NCI-H82 treated with DMSO at 0.1 percent for 48 hours (cell line): ENCODE data around the gene SPRY1.

ENCODE experiments used
- DNase-seq: peaks from one replicate; lab custom pipeline; 2025; ENCODE audit not compliant: unreplicated experiment; lab: John Stamatoyannopoulos, UW

The SPRY1 gene

DNA sequence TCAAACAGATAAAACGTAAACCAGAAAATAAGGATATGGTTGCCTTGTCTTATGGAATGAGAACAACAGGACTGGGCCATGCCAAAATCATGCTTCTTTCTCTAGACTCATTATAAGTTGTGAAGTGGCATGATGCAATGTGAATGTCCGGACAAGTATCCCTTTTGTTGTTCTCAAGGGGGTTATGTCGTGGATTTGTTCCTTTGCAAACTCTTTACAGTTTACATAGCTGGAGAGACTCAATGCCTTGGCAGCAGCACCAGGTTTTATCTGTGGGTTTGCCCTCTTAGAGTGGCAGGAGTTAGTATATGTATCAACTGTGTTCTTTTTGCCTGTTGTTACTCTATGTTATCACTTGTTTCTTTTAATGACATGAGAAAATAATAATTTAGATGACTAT lies 41.4 kb downstream of the SPRY1 start:
- DNase-seq: no peak

- no peak for DNase-seq
These were observed 47.0 kb downstream of the SPRY1 start for GRCh38 chr4:123443401-123444289.

DNA sequence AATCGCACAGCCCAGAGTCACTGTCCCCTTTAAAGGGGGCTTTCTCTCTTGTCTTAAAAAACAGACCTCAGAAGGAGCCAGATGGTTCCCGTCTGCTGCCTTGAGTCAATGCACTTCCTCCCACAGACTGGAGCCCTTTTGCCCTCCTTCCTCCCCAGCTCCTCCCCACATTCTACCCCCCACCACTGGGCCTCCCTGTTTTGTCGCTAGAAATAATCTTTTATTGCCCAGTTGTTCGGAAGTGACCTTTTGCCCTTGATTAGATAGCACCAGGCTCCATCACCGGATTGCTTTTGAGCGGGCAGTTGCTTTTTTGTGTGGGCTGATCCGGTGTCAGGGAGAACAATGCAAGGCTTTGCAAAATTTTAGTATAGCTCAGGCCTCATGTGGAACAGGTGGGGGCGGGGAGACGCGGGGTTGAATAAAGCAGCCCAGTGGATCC lies 47.7 kb downstream of the SPRY1 start:
- DNase-seq: peak; percentile 71

DNA sequence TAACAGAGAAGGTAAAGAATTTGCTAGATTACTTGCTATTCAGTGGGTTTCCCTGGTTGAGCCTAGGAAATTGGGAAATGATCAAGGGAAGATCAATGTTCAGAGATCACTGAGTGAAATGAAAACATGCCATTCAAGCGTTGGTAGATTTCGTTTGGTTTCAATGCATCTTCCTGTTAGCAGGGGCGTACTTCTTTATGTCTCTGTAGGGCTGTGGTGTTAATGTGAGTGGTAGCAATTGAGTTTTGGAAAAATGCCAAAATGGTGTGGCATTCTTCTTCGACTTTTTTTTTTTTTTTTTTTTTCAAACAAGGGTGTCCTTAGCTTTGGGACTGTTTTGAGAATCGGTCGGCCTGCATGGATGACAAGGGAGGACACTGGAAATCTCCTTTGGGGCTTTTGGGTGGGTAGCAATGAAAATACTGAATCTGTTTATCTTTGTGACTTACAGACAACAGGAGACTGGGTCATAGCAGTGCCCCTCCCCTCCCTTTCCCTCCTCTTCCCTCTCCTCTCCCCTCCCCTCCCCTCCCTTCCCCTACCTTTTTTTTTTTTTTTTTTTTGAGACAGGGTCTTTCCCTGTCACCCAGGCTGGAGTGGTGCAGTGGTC lies 50.4 kb downstream of the SPRY1 start:
- no peak for DNase-seq

DNA sequence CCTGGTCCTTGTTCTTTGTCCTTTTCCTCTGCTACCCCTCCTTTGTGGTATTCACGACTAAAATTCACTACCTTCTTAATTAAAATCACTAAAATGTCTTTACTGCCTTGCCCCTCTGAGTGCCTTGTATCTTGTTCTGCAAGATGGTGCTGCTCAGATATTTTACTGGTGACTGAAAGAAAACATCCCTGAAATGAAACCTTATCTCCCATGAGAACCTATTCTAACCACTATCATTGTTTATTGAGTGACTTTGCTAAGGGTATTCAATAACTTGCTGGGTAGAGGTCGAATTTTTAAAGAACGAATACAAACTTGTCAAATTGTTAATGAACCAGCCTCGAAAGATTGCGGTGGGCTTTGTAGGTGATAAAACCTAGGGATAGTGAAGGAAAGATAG lies 52.8 kb downstream of the SPRY1 start:
- DNase-seq: no peak

DNA sequence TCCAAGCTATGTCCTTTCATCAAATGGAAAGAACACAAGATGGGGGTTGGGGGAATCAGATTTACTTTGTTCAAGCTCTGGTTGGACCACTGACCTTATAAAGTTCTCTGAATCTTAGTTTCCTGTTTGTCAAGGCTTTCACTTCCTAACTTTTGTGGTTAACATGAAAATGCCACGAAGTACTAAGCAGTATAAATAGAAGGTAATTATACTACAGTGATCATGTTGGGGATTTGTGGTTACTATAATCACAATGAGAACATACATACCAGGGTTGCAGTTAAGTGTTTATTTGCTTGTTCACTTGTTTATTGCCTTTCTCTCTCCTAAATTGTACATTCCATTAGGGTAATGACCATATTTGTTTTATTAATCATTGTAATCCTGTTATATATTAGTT lies 53.2 kb downstream of the SPRY1 start:
- no peak for DNase-seq

- DNase-seq: no peak
These were observed 53.8 kb downstream of the SPRY1 start for GRCh38 chr4:123450393-123450792.

- DNase-seq: no peak
These were observed 56.0 kb downstream of the SPRY1 start for GRCh38 chr4:123452616-123453015.

GRCh38 chr4:123453061-123453680 lies 56.6 kb downstream of the SPRY1 start:
- DNase-seq: no peak
